AG08396 (cell line): ENCODE data around the gene NFE2L3.
A peak's percentile ranks its signal among the peaks of the same experiment; 100 is the strongest.
"Not testable (repeated sequence)": the region's sequence is repeated elsewhere in the genome, so short reads cannot be mapped to it uniquely, and the experiment has no call there.

Experiments used
- DNase-seq: peaks from one replicate; pipeline ENCODE4 v3.0.0; 2012; ENCODE audit warnings: low spot score, mixed read lengths

Gene NFE2L3, protein sequence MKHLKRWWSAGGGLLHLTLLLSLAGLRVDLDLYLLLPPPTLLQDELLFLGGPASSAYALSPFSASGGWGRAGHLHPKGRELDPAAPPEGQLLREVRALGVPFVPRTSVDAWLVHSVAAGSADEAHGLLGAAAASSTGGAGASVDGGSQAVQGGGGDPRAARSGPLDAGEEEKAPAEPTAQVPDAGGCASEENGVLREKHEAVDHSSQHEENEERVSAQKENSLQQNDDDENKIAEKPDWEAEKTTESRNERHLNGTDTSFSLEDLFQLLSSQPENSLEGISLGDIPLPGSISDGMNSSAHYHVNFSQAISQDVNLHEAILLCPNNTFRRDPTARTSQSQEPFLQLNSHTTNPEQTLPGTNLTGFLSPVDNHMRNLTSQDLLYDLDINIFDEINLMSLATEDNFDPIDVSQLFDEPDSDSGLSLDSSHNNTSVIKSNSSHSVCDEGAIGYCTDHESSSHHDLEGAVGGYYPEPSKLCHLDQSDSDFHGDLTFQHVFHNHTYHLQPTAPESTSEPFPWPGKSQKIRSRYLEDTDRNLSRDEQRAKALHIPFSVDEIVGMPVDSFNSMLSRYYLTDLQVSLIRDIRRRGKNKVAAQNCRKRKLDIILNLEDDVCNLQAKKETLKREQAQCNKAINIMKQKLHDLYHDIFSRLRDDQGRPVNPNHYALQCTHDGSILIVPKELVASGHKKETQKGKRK

DNA sequence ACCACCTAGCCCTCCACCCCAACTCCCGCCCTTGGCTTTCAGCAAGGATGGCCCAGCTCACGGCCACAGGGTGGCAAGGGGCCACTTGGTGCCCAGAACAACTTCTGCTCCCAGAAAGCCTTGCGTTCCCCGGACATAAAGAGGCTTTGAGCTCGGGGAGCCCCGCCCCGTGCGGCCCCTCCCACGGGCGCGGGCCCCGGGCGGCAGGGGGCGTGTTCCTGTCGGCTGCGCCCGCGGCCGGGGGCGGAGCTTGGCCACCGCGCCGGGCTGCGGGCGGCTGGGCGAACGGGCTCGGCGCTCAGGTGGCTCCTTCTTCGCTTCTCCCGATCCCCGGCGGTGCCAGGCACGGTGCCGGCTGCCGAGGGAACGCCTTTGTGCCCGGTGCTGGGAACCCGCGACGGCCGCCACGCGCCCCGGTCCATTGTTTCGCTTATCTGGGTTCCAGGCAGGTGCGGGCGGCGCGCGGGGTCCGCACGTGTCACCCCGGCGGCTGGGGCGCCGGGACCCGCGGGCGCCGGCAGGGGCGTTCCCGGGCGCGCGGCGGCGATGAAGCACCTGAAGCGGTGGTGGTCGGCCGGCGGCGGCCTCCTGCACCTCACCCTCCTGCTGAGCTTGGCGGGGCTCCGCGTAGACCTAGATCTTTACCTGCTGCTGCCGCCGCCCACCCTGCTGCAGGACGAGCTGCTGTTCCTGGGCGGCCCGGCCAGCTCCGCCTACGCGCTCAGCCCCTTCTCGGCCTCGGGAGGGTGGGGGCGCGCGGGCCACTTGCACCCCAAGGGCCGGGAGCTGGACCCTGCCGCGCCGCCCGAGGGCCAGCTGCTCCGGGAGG is at the start of gene NFE2L3:
TSS of gene NFE2L3 (plus strand) at position 246 of the 829 bp plus-strand sequence. CDS start at position 547, 301 bp downstream.
- DNase-seq, result peak; percentile 89

DNA sequence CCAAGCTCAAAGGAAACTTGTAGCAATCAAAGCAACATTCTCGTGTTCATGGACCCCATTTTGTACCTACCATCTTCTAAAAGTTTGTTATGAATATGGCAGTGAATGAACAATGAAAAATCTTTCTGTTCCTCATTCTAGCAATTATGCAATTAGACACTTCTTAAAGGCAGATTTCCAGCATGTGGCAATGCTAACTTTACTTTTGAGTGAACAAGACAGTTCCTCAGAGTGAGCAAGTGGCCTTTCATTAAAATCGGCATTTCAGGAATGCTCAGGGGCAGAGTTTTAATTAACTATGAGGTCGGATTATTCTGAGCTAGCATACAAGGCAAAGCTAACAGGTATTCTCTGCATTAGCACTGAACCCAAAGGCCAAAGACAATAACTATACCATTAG is 48.4 kb upstream of the NFE2L3 start:
- DNase-seq, result no peak

DNA sequence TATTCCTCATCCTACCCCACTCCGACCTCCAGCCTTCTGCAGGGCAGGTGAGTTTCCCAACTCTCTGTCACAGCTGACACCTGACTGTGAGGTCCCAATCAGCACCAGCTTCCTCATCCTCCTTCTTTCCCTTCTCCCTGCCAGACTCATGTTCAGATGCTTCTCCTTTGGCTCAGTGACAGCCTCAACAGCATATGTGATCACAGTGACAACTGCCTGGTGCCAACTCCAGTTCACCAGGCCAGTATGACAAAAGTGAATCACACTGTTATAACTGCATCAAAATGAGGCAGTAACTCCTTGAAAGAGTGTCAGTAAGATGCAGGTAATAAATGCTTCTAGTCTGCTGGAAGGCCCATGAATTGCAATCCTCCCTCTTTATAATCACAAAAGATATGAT is 46.8 kb upstream of the NFE2L3 start:
- no peak for DNase-seq

DNA sequence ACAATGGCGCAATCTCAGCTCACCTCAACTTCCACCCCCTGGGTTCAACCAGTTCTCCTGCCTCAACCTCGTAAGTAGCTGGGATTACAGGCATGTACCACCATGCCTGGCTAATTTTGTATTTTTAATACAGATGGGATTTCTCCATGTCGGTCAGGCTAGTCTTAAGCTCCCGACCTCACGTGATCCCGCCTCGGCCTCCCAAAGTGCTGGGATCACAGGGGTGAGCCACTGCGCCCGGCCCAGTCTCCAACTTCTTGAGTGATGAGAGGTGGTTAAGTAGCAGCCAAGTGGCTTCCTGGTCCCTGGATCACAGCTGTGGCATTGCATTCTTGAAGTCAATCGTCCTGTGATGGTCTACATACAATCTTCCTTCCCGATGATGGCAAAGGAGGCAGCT is 46.1 kb upstream of the NFE2L3 start:
- no peak for DNase-seq

DNA sequence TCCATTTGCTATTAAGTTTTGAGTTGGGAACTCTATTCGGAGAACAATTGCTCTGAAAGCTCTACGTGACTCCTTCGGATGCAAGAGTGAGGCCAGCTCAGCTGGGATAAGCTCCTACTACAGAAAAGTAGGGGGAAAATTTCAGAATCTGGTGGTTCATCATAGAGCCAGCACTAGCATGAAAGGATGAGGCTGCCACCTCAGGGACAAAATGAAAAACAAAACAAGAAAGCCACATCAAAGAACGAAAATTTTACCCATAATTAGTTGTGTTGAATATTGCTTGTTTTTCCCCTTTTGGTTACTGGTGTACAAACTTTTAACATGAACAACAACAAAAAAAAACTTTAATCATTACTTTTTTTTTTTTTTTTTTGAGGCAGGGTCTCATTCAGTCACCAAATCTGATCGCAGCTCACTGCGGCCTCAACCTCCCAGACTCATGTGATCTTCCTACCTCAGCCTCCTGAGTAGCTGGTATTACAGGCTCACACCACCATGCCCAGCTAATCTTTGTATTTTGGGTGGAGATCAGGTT is 39.7 kb upstream of the NFE2L3 start:
- DNase-seq, result no peak

DNA sequence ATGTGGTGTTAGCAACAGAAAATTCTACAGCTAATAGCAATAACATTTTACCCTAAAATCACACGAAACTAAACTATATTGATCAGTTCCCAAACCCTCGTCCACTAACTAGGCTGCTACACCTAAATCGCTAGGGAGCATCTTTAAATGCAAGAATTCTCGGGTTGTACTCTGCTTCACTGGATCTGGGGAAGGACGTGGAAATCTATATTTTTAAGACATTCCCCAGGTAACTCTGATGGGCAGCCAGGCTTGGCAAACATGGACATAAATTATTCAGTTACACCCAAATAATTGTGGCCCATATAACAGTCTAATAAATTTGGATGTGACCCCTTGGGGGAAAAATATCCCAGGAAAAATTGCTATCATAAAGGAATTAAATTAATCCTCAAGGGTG is 36.3 kb upstream of the NFE2L3 start:
- DNase-seq, result no peak

DNA sequence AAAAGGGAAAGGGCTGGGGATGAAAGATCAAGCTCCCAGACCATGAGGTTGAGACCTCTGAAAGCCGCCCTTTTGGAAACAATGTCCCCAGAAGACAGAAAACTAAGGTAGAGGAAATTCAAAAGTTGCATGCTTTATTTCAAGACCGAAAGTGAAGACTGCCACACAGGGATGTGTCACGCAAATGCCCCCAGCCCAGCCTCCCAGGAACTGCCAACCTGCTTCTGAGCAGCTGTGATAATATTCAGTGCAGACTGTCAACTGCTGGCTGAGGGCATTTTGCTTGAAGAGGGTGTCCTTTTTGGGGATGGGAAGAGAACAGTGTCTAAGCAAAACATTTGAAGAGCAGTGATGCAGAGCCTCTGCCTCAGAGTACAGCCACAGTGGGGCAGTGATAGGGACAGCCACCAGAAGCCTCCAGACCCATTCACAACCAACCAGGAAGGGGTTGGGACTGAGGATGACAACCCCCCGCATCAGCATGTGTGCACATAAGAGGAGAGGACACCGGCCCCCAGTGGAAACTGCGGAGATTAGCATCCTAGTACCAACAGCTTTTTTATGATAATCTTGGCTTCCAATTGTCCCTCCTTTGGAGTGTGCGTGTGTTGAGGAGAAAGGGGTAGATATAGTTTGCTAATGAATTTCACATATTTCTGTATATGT is 34.7 kb upstream of the NFE2L3 start:
- no peak for DNase-seq

DNA sequence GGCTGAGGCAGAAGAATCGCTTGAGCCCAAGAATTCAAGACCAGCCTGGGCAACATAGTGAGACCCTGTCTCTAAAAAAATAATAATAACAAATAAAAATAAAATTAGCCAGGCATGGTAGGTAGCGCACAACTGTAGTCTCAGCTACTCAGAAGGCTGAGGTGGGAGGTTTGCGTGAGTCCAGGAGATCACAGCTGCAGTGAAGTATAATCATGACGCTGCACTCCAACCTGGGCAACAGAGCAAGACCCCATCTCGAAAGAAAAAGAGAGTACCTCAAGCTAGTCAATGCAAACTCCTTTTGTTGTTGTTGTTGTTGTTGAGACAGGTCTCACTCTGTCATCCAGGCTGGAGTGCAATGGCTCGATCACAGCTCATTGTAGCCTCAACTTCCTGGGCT is 34.0 kb upstream of the NFE2L3 start:
- DNase-seq, result no peak

DNA sequence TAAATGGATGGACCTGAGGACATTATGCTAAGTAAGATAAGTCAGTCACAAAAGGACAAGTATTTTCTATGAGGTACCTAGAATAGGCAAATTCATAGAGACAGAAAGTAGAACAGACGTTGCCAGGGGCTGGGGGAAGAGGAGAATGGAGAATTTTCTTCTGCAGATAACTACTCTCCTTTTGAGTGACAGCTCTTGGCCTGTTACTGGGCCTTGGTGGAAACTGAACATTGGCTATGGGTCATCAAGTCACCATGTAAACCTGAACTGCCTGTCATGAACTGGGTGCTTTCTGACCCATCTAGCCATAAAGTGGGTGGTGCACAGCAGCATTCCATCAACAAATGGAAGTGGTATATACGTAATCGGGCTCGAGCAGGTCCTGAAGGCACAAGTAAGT is 29.3 kb upstream of the NFE2L3 start:
- DNase-seq, result no peak

DNA sequence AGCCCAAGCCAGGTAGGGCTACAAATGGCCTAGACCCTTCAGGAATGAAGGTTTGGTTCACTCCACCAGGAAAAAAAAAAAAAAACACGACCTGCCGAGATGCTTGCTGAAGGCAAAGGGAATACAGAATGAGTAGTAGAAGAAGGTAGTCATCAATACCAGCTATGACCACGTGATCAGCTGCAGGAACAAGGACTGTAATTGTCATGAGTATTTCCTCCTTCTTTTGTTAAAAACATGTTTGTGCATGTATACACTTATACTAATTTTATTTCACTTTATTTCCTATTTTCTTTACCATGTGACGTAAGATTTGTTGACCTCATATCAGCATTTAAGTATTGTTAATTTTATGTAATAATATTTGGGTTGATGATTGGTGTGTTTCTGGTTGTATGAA is 27.2 kb upstream of the NFE2L3 start:
- not testable (repeated sequence) for DNase-seq

DNA sequence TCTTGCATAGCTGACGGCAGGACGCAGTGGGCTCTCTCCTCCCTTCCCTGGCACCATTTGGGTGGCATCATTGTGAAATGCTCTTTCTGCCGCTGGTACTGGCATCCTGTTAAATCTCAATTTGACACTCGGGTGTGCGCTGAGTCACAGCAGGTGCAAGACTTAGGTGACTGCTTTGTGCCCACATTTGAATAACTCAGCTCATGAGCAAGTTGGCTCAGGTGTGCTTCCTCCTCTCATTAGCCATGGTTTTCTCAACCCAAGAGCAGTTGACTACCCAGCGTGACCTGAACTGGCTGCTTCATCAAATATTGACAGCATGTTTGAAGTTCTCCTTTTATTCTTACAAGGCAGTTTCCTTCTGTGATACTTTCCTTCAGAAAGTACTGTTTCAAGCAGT is 24.6 kb upstream of the NFE2L3 start:
- no peak for DNase-seq

DNA sequence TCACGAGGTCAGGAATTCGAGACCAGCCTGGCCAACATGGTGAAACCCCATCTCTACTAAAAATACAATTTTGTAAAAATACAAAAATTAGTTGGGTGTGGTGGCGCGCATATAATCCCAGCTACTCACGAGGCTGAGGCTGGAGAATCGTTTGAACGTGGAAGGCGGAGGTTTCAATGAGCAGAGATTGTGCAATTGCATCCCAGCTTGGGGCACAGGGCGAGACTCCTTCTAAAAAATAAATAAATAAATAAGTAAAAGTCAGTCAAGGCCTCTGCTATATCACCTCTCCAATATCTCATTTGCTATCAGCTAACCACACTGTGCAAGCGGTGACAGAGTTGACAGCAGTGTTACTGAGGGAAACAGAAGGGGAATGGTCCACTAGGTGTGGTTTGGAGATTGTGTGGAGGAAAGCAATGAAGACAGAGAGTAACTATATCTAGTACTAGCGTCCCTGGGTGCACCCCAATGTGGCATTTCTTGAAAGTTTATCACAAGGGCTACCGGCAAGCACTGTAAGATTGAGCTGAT is 20.9 kb upstream of the NFE2L3 start:
- no peak for DNase-seq

DNA sequence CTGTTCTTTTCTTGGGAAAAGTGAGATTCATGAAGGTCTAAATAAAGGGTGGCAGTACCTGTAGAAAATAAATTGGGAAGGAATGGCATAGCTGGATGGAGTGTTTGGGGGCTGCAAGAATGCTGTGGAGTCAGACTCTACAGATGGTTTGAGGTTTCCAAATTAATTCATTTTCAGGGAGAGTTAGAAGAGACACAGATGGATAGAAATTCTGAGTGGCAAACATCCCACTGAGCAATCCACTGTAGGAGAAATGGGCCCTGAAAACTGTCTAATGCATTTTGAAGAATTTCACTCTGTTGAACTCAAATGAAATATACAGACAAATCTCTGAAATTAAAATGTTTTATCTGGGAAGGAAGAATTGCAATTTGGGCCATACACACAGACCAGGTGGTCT is 16.9 kb upstream of the NFE2L3 start:
- no peak for DNase-seq

DNA sequence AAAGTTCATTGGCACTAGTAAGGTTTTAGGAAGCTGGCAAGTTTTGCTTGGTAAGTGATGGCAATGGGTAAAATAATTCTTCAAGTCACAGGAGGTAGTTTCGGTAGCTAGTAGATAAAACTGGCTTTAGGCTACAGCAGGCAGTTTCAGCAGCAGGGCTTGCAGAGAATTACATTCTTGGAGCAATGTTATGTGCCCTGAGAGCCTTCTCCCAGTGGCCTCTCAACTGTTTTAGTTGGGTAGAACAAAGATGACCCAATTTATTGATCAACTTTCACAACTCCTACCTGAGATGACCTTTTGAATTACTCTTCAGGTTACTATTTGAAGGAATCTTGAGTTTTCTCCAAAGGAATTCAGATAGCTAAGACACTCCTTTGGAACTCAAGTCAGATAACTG is 16.4 kb upstream of the NFE2L3 start:
- DNase-seq, result no peak

DNA sequence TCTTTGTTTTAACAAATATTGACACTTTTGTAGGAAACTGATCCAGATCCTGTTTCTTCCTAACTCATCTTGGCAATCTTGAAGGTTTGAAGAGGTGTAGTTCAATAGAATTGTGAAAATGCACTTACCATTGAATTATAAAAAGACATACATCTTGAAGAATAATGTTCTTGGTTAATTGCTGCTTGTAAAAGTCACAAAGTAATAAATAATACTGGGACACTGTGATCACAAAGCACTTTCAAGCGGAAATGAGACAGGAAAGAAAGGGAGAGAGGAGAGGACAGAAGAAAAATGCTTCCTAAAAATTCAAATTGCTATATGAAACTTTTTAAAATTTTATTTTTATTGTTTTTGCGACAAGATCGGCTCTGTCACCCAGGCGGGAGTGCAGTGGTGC is 15.2 kb upstream of the NFE2L3 start:
- no peak for DNase-seq

DNA sequence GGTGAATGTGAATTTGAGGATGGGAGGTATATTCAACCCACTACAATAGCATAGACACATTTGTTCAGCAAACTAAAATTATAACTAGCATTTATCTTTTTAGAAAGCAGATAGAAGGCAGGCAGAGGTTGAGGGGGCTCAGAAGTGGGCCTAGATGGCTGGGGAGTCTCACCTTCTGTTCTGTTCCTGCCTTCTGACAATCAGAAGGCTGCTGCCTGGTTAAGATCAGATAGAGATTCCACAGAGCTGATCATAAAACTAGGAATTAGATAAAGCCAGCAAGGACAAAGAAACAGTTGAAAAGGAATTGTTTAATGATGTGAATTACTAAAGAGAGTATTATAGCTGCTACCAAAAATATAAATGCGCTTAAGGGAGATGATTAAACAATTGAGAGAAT is 11.6 kb upstream of the NFE2L3 start:
- DNase-seq, result no peak

DNA sequence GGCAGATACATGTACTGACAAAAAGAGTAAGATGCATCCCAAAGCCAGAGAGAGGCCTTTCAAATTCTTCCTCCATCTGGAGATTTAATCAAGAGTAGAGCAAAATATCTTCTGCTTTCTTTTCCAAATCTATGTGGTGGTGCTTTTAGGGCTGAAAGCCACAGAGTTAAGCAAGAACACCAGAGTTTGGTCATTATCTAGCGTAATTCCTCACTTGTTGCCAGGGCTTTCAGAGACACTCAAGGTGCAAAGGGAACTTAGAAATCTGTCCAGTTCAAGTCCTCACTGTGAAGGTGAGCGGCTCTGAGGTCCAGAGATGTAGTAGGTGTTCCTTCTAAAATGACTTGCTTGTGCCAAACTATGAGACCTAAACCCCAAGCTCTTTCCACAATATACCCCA is 10.9 kb upstream of the NFE2L3 start:
- no peak for DNase-seq

DNA sequence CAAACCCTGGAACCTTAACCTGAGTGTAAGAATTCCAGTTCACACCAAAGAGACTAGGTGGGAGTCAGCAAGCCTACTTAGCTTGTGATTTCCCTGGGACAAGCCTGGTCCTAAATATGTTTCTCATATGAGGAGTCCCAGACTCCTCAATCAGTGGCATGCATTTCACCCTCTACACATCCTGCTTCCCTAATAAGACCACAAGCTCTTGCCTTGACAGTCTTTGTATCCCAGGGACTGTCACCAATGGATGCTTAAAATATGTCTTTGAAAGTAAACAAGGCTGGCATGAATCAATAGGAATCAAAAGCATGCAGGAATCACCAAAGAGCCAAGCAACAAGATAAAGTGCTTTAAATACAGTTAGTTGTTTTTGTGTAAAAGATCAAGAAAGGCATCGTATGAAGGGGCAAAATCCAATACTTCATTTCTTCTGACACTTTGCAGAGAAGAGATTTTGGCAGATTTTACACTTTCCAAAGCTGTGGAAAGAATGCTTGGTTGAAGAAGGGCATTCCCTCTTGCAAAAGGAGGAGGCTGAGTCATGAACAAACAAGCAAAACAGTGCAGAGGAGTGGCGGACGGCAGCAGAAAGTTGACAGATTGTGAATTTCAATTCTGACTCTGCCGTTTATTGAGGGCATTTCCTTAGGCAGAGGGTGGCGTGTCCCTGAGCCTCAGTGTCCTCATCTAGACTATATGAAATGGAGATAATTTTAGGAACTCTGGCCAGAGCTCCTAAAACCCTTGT is 8.5 kb upstream of the NFE2L3 start:
- DNase-seq, result peak; percentile 51

DNA sequence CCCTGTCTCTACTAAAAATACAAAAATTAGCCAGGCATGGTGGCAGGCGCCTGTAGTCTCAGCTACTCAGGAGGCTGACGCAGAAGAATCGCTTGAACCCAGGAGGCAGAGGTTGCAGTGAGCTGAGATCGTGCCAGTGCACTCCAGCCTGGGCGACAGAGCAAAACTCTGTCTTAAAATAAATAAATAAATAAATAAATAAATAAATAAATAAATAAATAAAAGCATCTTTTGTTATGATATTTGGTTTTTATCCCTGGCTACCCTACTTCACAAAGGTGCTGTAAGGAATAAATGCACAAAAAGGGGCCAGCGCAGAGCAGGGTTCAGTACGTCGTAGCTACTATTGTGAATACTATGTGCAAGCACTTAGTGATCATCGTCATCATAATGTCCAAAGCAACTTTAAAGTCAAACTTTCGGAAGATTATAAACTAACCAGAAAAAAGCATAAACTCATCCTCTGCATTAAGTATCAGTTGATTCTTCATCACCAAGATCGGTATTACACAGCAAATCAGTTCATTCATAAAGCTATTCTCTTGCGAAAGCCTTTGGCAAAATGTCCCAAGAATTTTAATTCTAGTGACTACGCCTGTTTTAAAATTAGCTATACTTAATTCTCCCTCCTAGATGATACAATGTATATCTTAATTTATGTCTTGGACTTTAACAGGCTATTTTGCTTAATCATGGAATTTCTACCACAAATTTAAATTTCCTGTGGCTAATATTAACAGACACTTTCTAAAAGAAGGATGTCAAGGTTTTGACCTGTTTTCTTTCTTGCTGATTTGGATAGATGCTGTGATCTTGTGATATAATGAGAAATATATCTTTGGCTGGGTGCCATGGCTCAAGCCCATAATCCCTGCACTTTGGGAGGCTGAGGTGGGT is 7.6 kb upstream of the NFE2L3 start:
- DNase-seq, result no peak

DNA sequence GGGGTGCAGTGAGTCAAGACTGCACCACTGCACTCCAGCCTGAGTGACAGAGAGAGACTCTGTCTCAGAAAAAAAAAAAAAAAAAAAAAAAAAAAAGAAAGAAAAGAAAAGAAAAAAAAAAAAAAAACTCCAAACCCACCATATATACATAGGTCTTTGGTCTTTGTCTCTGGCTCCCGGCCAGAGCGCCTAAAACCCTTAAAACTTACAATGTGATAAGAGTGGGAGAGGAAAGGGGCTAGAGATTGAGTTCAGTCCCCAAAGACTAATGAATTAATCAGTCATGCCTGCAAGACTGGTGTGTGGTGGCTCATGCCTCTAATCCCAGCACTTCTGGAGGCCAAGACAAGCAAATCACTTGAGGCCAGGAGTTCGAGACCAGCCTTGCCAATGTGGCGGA is 6.8 kb upstream of the NFE2L3 start:
- no peak for DNase-seq
